K562 (cell line): ENCODE results near the gene TXNRD2. TPM values are rescaled to one million over a fixed set of nuclear protein-coding genes. Genes with fewer than 3 reads are reported as not detected.

ENCODE experiments used
- ATAC-seq: fragments of 200-7000 bp; cut with Tn5 transposase; 3 replicates; pipeline ENCODE4 v1.9.1; 2020; ENCODE audit warnings: moderate library complexity
- BruUV-seq: library from RNA; stranded (reverse); fragments of 400-500 nt; replicated peaks from 2 replicates; lab custom pipeline; 2021; lab: Mats Ljungman, UMichigan
- CTCF ChIA-PET: fragments of 300-600 bp; formaldehyde crosslinking; extraction: SDS; loops from one replicate; lab custom pipeline; 2021; ENCODE audit warnings: low intra/inter-chr PET ratio; lab: Yijun Ruan, JAX
- POLR2A ChIA-PET: fragments of 300-600, 350-650 bp; sonication (Branson Sonifier 250); formaldehyde crosslinking; extraction: SDS; loops from one replicate; lab custom pipeline; 2021; ENCODE audit warnings: antibody characterized with exemption, inconsistent platforms; lab: Yijun Ruan, JAX
- DNase-seq, 4 experiments: peaks; one replicate each; pipeline versions ENCODE4 v3.0.0 to v3.0.0-alpha.2; 2011 to 2018; ENCODE audit warnings: low spot score in 3 of 4, mixed read lengths in 3 of 4; ENCODE audit errors: extremely low read depth in 1 of 4
- FAIRE-seq: peaks from 2 replicates; lab custom pipeline; 2011; peaks lifted over from hg19 to GRCh38; lab: Jason Lieb, UNC
- H2AFZ ChIP-seq: 2 replicates; pipeline ENCODE4 v1.6.0; 2011; ENCODE audit warnings: low read depth, low read length, control low read depth, inconsistent platforms
- H3K27ac ChIP-seq: fragments of 200-600 bp; 3 replicates; pipeline ENCODE4 v1.8.0; 2011; ENCODE audit warnings: low read depth, mild to moderate bottlenecking, control low read depth, inconsistent platforms, low read length, moderate library complexity, mixed read lengths; ENCODE audit errors: extremely low read depth
- H3K27me3 ChIP-seq, 2 experiments: fragments of 300-600 bp in 1 of 2; 2 replicates in 1 of 2; 3 replicates in 1 of 2; pipeline versions ENCODE4 v1.6.0 to v1.8.0; 2011; ENCODE audit warnings: inconsistent platforms in 2 of 2, low read length in 2 of 2, mild to moderate bottlenecking in 1 of 2, mixed read lengths in 1 of 2, moderate library complexity in 1 of 2; ENCODE audit not compliant: control insufficient read depth in 2 of 2, insufficient read depth in 2 of 2
- H3K36me3 ChIP-seq: fragments of 300-600 bp; 3 replicates; pipeline ENCODE4 v1.8.0; 2011; ENCODE audit warnings: mild to moderate bottlenecking, low read length, inconsistent platforms; ENCODE audit not compliant: control insufficient read depth, insufficient read depth
- H3K4me1 ChIP-seq, 2 experiments: fragments of 200-600 bp in 1 of 2; replicated peaks in 1 of 2; 2 replicates in 1 of 2; 3 replicates in 1 of 2; pipeline versions ENCODE4 v1.5.1 to v1.8.0; 2011; ENCODE audit warnings: inconsistent platforms in 2 of 2, low read length in 2 of 2, mild to moderate bottlenecking in 1 of 2, mixed read lengths in 1 of 2, moderate library complexity in 1 of 2; ENCODE audit not compliant: control insufficient read depth in 2 of 2, insufficient read depth in 2 of 2
- H3K4me2 ChIP-seq: 2 replicates; pipeline ENCODE4 v1.6.1; 2011; ENCODE audit warnings: low read length, control low read depth, inconsistent platforms, mixed read lengths; ENCODE audit not compliant: insufficient read depth
- H3K4me3 ChIP-seq: fragments of 200-600 bp; sonication (generic), shearing (Covaris generic); 2 replicates; pipeline ENCODE4 v1.5.1; 2016; ENCODE audit warnings: control low read depth, inconsistent platforms
- H3K79me2 ChIP-seq: fragments of 200-600 bp; 3 replicates; pipeline ENCODE4 v1.8.0; 2011; ENCODE audit warnings: low read length, inconsistent platforms; ENCODE audit not compliant: control insufficient read depth, insufficient read depth
- H3K9ac ChIP-seq, 2 experiments: 2 replicates each; pipeline versions ENCODE4 v1.6.0 to v1.6.1; 2011; ENCODE audit warnings: low read depth in 2 of 2, low read length in 2 of 2, control low read depth in 1 of 2, inconsistent platforms in 1 of 2, mild to moderate bottlenecking in 1 of 2, mixed read lengths in 1 of 2; ENCODE audit not compliant: insufficient read depth in 1 of 2
- H3K9me1 ChIP-seq: one replicate; pipeline ENCODE4 v1.6.0; 2011; ENCODE audit warnings: inconsistent platforms, mild to moderate bottlenecking, low read length, moderate library complexity; ENCODE audit not compliant: control insufficient read depth, insufficient read depth
- H3K9me3 ChIP-seq: replicated peaks from 2 replicates; pipeline ENCODE4 v1.5.1; 2011; ENCODE audit warnings: low read depth, low read length, inconsistent platforms; ENCODE audit not compliant: control insufficient read depth, insufficient read depth
- H4K20me1 ChIP-seq: replicated peaks from 2 replicates; pipeline ENCODE4 v1.6.1; 2011; ENCODE audit warnings: low read length, inconsistent platforms, mixed read lengths; ENCODE audit not compliant: control insufficient read depth, insufficient read depth
- BRCA1 ChIP-seq, 2 experiments: fragments of 450-650 bp in 1 of 2; sonication (generic) in 1 of 2; formaldehyde crosslinking in 1 of 2; IDR thresholded peaks; 2 replicates each; pipeline versions ENCODE4 v1.5.0 to v1.6.1; 2017 to 2020; ENCODE audit warnings: mild to moderate bottlenecking in 1 of 2, missing genetic modification reagents in 1 of 2
- CSDE1 ChIP-seq, 2 experiments: fragments of 450-650 bp; IDR thresholded peaks; 2 replicates each; pipeline ENCODE4 v1.6.1; 2016; ENCODE audit warnings: mild to moderate bottlenecking in 1 of 2
- GABPB2 ChIP-seq: fragments of 250-450 bp; sonication (Bioruptor Pico); conservative IDR thresholded peaks from 2 replicates; pipeline ENCODE4 v1.5.1; 2021; ENCODE audit warnings: mild to moderate bottlenecking
- OTX1 ChIP-seq: fragments of 450-650 bp; formaldehyde crosslinking; IDR thresholded peaks from 2 replicates; pipeline ENCODE4 v1.4.0; 2022; ENCODE audit warnings: mild to moderate bottlenecking
- RBBP5 ChIP-seq: fragments of 200-600 bp; sonication (generic); IDR thresholded peaks from 2 replicates; pipeline ENCODE4 v1.6.1; 2012; ENCODE audit warnings: borderline replicate concordance, mild to moderate bottlenecking, low read length, control low read depth, inconsistent platforms; ENCODE audit not compliant: insufficient read depth, poor library complexity, severe bottlenecking
- ZBTB11 ChIP-seq, 3 experiments: fragments of 200-800 bp in 1 of 3; fragments of 250-450 bp in 1 of 3; fragments of 450-650 bp in 1 of 3; sonication (Bioruptor Pico) in 1 of 3; sonication (Bioruptor generic) in 1 of 3; formaldehyde crosslinking in 1 of 3; IDR thresholded peaks; 2 replicates each; pipeline versions ENCODE4 v1.6.1 to v1.8.0; 2016 to 2022; ENCODE audit warnings: mild to moderate bottlenecking in 2 of 3, missing genetic modification characterization in 2 of 3, missing compliant biosample characterization in 1 of 3, moderate library complexity in 1 of 3
- ZNF408 ChIP-seq: fragments of 250-450 bp; sonication (Bioruptor Pico); IDR thresholded peaks from 2 replicates; pipeline ENCODE4 v1.4.0; 2020; ENCODE audit warnings: low read depth, mild to moderate bottlenecking, moderate library complexity
- WGBS: fragments of 100-300 bp; shearing (Covaris generic); methylation state at CpG from one replicate; pipeline ENCODE4 v1.1.6; 2016; ENCODE audit warnings: low coverage, mixed read lengths; ENCODE audit not compliant: insufficient coverage; ENCODE audit errors: missing lambda C conversion rate; 5-methylcytosine and 5-hydroxymethylcytosine counted together
- in situ Hi-C: fragments of 300-500 bp; cut with MboI; formaldehyde crosslinking; loops from 4 replicates; pipeline ENCODE4 v1.15.0; 2018; ENCODE audit warnings: inconsistent platforms, mixed read lengths
- intact Hi-C: fragments of 100-400 bp; cut with micrococcal nuclease; formaldehyde crosslinking; loops from 2 replicates; pipeline ENCODE4 v1.14.2; 2022
- polyA plus RNA-seq, 8 experiments: library from polyadenylated mRNA; depleted of rRNA in 4 of 8; stranded (reverse) in 5 of 8; unstranded in 3 of 8; fragments of >200 nt; fragmentation: Nextera tagmentation in 2 of 8; fragmentation: Illumina TruSeq in 1 of 8; extraction: Ambion mirVana in 2 of 8; extraction: Trizol in 1 of 8; gene quantifications; 2 replicates each; pipeline versions ENCODE4 v1.2.1 to v1.2.3, GENCODE V29; 2011 to 2014; ENCODE audit warnings: inconsistent platforms in 1 of 8, missing spikeins in 1 of 8
- total RNA-seq, 7 experiments: library from RNA; depleted of rRNA in 6 of 7; stranded (reverse); fragments of >200 nt in 6 of 7; fragmentation: Illumina TruSeq in 2 of 7; extraction: Trizol in 2 of 7; gene quantifications; 2 replicates each; pipeline versions ENCODE4 v1.2.1 to v1.2.3, GENCODE V29; 2011 to 2021; ENCODE audit warnings: low replicate concordance in 1 of 7
- TF ChIP-seq, protein P1 (sequence below): fragments of 450-650 bp; IDR thresholded peaks from 2 replicates; pipeline ENCODE4 v1.6.1; 2018; ENCODE audit warnings: mild to moderate bottlenecking, low read depth; ENCODE audit not compliant: partially characterized antibody
- TF ChIP-seq, protein P2 (sequence below), 2 experiments: fragments of 450-650 bp; IDR thresholded peaks; 2 replicates each; pipeline ENCODE4 v1.6.1; 2016

TXNRD2 gene
- total and polyA plus RNA-seq, 9 of the 15 experiments (the other 6 are each of a cell fraction or from before 2014, with no cell fraction given): 3.3 to 80.2 (median 49.4) TPM

DNA sequence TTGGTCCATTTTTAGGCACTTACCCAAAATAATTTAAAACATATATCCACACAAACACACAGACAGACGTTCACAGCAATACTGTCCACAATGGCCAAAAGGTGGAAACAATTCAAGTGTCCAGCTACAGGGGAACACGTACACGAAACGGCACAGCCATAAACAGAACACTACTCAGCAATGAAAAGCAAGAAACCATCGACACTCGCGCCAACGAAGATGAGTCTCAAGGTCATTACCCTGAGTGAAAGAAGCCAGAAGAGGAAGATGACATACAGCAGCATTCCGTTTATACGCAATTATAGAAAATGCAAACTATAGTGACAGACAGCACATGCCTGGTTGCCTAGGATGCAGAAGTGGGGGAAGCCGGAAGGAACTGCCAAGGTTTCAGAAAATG, 13.4 kb downstream of the TXNRD2 start (continued):
- TF ChIP-seq, protein P1, sequence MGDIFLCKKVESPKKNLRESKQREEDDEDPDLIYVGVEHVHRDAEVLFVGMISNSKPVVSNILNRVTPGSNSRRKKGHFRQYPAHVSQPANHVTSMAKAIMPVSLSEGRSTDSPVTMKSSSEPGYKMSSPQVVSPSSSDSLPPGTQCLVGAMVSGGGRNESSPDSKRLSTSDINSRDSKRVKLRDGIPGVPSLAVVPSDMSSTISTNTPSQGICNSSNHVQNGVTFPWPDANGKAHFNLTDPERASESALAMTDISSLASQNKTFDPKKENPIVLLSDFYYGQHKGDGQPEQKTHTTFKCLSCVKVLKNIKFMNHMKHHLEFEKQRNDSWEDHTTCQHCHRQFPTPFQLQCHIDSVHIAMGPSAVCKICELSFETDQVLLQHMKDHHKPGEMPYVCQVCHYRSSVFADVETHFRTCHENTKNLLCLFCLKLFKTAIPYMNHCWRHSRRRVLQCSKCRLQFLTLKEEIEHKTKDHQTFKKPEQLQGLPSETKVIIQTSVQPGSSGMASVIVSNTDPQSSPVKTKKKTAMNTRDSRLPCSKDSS: peak; percentile 11
- no peak for TF ChIP-seq BRCA1 (IDR thresholded peaks at IDR 0.05)
- peak; percentile 70; the same call in 1 of the 2 replicates for TF ChIP-seq BRCA1 (CRISPR knock-in tag; IDR thresholded peaks at IDR 0.05)
- TF ChIP-seq CSDE1 (IDR thresholded peaks at IDR 0.05): 0 out of 4 replicates have a peak, but pooled peaks of 1 of the 2 experiments have one; percentile 51
- TF ChIP-seq RBBP5: no peak
- no peak for TF ChIP-seq ZNF408 (CRISPR knock-in tag)

DNA sequence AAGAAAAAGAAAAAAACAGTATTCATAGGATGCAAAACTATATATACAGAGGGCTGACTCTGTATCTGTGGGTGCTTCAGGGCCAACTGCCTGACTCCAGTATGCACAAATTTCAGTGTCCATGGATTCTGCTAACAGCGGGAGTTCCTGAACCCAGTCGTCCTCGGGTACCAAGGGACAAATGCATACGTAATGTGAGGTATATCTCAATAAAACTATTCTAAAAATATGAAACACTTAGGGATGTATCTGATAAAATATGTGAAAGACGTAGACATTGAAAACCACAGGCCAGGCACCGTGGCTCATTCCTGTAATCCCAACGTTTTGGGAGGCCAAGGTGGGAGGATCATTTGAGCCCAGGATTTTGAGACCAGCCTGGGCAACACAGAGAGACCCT, 13.9 kb downstream of the TXNRD2 start:
- CTCF ChIA-PET: no interaction called here
- Histone ChIP-seq H3K9me3 (no peaks in the 10 kb centered on the region), H3K4me3 (no peak overlapping the region), H2AFZ (no peak overlapping the region), H3K27ac (no peak overlapping the region), H3K9ac (no peak overlapping the region), H3K27me3 (no peaks in the 10 kb centered on the region), H3K4me1 (peaks cover 5 to 22% of the 10 kb centered on the region in 2 experiments; a peak in 3 of 5 replicates), H3K79me2 (no peaks in the 10 kb centered on the region), H3K4me2 (no peak overlapping the region), H4K20me1 (0 out of 2 replicates have a peak, but pooled peaks cover under 1% of the 10 kb centered on the region), H3K9me1 (no peaks in the 10 kb centered on the region), H3K36me3 (peaks cover 3% of the 10 kb centered on the region; the same call in 1 of the 3 replicates)
- 74% methylated on average over 7 of the region's 7 CpGs for WGBS
- in situ Hi-C loops: no loop called here
- intact Hi-C loops: no loop called here
- ATAC-seq (no peak), FAIRE-seq (no peak), DNase-seq (no peak)
- BruUV-seq: no TSS peak
- POLR2A ChIA-PET: interaction anchor here (0.6 to 1.8 kb wide), 7 partner anchors 10 to 265 kb away, joined by 3 to 8 read pairs (median 3); partner anchors contain the start of genes GNB1L and RTL10
- TF ChIP-seq OTX1 (CRISPR knock-in tag): no peak
- TF ChIP-seq ZBTB11 (CRISPR knock-in tag; IDR thresholded peaks at IDR 0.05): peak in 1 of 3 experiments; percentile 53; a peak in 2 of 6 replicates
- TF ChIP-seq, protein P2, sequence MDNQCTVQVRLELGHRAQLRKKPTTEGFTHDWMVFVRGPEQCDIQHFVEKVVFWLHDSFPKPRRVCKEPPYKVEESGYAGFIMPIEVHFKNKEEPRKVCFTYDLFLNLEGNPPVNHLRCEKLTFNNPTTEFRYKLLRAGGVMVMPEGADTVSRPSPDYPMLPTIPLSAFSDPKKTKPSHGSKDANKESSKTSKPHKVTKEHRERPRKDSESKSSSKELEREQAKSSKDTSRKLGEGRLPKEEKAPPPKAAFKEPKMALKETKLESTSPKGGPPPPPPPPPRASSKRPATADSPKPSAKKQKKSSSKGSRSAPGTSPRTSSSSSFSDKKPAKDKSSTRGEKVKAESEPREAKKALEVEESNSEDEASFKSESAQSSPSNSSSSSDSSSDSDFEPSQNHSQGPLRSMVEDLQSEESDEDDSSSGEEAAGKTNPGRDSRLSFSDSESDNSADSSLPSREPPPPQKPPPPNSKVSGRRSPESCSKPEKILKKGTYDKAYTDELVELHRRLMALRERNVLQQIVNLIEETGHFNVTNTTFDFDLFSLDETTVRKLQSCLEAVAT (IDR thresholded peaks at IDR 0.05): peak in 1 of 2 experiments; percentile 39; a peak in 1 of 4 replicates
- no peak for TF ChIP-seq GABPB2 (CRISPR knock-in tag)
